Muscle layer of duodenum (tissue), 2 donors: ENCODE data around the gene CD6.

Experiments
- H3K27ac ChIP-seq: one replicate; pipeline ENCODE4 v1.7.0; 2013; ENCODE audit warnings: mild to moderate bottlenecking, low read length
- H3K27me3 ChIP-seq: one replicate; pipeline ENCODE4 v1.7.0; 2013; ENCODE audit warnings: low read depth, mild to moderate bottlenecking, control low read depth, low read length
- H3K36me3 ChIP-seq, 2 donors: one replicate each; pipeline ENCODE4 v1.7.0; 2013; ENCODE audit warnings: low read length in 2 of 2, control low read depth in 1 of 2, mild to moderate bottlenecking in 1 of 2; ENCODE audit not compliant: insufficient read depth in 2 of 2, control insufficient read depth in 1 of 2
- H3K4me1 ChIP-seq, 2 donors: one replicate each; pipeline ENCODE4 v1.7.0; 2013; ENCODE audit warnings: low read length in 2 of 2, mild to moderate bottlenecking in 2 of 2, control low read depth in 1 of 2, moderate library complexity in 1 of 2; ENCODE audit not compliant: insufficient read depth in 2 of 2, control insufficient read depth in 1 of 2
- H3K4me3 ChIP-seq, 2 donors: one replicate each; pipeline ENCODE4 v1.7.0; 2013; ENCODE audit warnings: low read length in 2 of 2, low read depth in 1 of 2, mild to moderate bottlenecking in 1 of 2
- H3K9me3 ChIP-seq, 2 donors: one replicate each; pipeline ENCODE4 v1.7.0; 2013; ENCODE audit warnings: low read length in 2 of 2, control low read depth in 1 of 2, mild to moderate bottlenecking in 1 of 2; ENCODE audit not compliant: control insufficient read depth in 1 of 2
- donor health status: healthy.

Gene CD6

DNA sequence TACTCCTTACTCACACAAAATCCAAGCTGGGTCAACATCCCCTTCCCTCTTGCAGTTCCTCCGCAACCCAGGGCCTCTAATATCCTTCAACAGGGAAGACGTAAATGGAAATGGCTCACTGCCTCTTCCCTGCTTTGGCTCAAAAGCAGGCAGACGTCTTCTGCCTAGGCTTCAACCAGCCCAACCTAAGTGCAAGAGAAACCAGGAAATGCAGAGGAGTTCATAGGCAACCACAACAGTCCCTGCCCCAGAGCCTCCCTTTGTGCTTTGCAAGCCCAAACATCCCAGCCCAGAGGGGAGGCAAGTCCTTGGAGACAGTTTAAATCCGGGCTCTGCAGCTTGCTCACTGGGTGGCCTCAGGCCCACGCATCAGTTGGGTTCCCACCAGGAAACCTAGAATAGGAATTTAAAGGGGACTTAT is 33.3 kb downstream of the CD6 start:
- H3K27me3 ChIP-seq: peaks cover 15% of the 10 kb centered on the region
- peak overlapping the region; percentile 5 for H3K27ac ChIP-seq
- H3K4me3 ChIP-seq: no peak overlapping the region
- no peaks in the 10 kb centered on the region for H3K36me3 ChIP-seq
- H3K9me3 ChIP-seq: no peaks in the 10 kb centered on the region
- peaks cover 5 to 25% of the 10 kb centered on the region in 2 donors for H3K4me1 ChIP-seq

DNA sequence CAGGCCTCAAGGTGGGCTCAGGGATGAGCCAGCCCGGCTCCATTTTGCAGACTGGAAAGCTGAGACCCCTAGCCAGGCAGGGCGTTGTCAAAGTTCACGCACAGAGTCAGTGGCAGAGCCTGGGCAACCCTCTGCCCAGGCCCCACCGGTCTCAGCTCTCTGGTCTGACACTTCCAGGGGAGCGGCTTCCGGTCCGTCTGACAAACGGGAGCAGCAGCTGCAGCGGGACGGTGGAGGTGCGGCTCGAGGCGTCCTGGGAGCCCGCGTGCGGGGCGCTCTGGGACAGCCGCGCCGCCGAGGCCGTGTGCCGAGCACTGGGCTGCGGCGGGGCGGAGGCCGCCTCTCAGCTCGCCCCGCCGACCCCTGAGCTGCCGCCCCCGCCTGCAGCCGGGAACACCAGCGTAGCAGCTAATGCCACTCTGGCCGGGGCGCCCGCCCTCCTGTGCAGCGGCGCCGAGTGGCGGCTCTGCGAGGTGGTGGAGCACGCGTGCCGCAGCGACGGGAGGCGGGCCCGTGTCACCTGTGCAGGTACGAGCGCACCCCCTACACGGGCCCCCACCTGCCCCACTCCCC is 36.0 kb downstream of the CD6 start:
- no peaks in the 10 kb centered on the region for H3K9me3 ChIP-seq
- H3K36me3 ChIP-seq: no peaks in the 10 kb centered on the region
- H3K27me3 ChIP-seq: peaks cover 15% of the 10 kb centered on the region
- H3K27ac ChIP-seq: no peak overlapping the region
- H3K4me1 ChIP-seq: peaks cover 5 to 25% of the 10 kb centered on the region in 2 donors
- peak overlapping the region; percentile 33 to 65 for H3K4me3 ChIP-seq

DNA sequence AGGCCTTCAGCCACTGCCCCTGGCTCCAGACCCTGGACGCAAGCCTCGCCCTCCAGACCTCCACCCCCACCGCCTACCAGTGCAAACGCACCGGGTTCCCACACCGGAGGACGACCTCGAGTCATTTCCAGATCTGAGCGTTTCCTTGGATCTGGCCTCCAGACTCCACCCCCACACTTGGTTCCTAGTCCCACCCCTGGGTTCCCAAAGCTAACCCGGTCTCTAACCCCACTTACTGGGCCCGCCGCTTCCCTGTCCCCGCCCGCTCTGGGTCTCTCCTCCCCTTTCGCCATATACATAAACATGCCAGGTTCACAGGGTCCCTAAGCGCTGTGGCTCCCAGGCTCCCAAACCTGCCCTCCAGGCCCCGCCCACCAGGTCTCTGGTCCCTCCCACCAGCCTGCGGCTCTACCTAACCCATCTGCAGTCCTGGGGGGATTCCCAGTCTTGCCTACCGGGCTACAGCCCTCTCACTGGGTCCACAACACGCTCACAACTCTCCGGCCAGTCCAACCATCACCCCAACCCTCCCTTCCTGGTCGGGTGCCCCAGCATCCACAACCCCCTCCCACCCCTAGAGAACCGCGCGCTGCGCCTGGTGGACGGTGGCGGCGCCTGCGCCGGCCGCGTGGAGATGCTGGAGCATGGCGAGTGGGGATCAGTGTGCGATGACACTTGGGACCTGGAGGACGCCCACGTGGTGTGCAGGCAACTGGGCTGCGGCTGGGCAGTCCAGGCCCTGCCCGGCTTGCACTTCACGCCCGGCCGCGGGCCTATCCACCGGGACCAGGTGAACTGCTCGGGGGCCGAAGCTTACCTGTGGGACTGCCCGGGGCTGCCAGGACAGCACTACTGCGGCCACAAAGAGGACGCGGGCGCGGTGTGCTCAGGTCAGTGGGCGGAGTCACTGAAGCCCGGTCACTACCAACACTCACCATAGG is 36.7 kb downstream of the CD6 start:
- Histone ChIP-seq H3K9me3 (no peaks in the 10 kb centered on the region), H3K36me3 (no peaks in the 10 kb centered on the region), H3K4me1 (peaks cover 5 to 25% of the 10 kb centered on the region in 2 donors), H3K4me3 (peak overlapping the region; percentile 33 to 65), H3K27me3 (peaks cover 15% of the 10 kb centered on the region), H3K27ac (no peak overlapping the region)

DNA sequence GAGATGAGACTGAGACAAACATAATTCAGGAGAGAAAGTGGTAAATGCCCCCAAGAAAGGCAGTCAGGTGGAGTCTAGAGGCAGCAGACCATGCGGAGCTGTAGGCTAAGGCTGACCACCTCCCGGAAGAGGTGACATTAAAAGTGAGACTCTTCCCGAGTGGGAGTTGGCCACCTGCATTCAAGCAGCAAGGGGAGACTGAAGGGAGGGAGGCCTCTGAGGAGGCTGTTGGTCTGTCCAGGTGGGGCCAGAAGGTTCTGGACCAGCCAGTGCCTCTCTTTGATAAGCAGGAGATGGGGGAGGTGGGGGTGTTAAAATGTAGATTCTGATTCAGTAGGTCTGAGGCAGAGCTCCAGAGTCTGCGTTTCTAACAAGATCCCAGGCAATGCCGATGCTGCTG is 37.5 kb downstream of the CD6 start:
- Histone ChIP-seq H3K27me3 (peaks cover 15% of the 10 kb centered on the region), H3K4me3 (no peak overlapping the region), H3K9me3 (no peaks in the 10 kb centered on the region), H3K4me1 (peaks cover 5 to 22% of the 10 kb centered on the region in 2 donors), H3K27ac (no peak overlapping the region), H3K36me3 (no peaks in the 10 kb centered on the region)

DNA sequence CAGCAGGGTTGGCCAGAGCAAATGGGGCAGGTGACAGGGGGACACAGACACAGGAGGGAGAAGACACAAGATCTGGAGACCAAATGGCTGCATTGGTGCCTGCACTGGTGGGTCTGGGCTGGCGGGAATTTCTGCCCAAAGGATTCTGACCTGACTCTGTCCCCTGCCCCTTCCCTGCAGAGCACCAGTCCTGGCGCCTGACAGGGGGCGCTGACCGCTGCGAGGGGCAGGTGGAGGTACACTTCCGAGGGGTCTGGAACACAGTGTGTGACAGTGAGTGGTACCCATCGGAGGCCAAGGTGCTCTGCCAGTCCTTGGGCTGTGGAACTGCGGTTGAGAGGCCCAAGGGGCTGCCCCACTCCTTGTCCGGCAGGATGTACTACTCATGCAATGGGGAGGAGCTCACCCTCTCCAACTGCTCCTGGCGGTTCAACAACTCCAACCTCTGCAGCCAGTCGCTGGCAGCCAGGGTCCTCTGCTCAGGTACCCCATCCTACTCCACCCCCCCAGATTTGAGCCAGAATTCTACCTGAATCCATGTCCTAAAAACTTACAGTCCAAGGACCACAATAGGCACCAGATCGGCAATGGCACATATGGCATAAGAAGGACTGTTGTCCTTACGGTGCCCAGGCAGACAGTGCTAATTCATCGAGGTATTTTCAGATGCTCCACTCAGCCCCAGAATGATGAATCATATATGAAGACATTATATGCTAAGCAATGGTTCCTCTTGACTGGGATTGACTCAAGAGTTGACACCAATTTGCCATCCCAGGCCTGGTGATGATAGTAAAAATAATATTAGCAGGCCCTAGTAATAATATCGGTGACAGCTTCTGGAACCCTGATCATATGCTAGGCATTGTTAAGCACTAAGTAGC is 38.2 kb downstream of the CD6 start:
- Histone ChIP-seq H3K4me1 (peaks cover under 1 to 15% of the 10 kb centered on the region in 2 donors), H3K27me3 (peaks cover 15% of the 10 kb centered on the region), H3K27ac (no peak overlapping the region), H3K9me3 (no peaks in the 10 kb centered on the region), H3K36me3 (no peaks in the 10 kb centered on the region), H3K4me3 (no peak overlapping the region)

DNA sequence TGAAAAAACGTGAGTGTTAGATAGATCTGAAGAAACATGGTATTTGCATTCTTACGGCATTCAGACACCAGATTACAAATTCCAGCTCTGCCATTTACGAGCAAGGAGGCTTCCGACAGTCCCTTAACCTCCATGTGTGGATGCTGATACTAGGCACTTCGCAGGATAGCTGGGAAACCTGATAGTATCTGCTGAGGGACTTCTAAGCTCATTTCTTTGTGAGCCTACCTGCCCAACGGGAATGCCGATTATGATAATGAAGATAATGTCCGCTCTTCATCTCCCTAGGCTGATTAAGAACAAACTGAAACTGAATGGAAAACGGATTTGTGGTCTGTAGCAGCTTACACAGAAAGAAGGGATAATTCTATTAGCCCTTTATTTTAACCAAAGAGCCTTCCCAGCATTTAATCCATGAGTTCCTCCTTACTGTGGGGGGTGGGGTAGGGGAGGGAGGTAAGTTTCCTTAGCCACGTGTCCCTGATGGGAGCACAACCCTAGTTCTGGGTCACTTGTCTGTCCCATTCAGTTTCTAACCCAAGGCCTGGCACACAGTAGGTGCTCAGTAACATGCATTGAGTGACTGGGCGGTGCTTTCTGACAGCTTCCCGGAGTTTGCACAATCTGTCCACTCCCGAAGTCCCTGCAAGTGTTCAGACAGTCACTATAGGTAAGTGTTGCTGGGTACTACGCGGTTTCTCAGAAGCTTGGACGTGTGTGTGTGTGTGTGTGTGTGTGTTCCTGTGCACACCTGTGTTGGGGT is 39.2 kb downstream of the CD6 start:
- H3K36me3 ChIP-seq: no peaks in the 10 kb centered on the region
- peaks cover 0 to 13% of the 10 kb centered on the region in 2 donors for H3K4me1 ChIP-seq
- peaks cover 15% of the 10 kb centered on the region for H3K27me3 ChIP-seq
- H3K27ac ChIP-seq: no peak overlapping the region
- no peaks in the 10 kb centered on the region for H3K9me3 ChIP-seq
- H3K4me3 ChIP-seq: no peak overlapping the region

DNA sequence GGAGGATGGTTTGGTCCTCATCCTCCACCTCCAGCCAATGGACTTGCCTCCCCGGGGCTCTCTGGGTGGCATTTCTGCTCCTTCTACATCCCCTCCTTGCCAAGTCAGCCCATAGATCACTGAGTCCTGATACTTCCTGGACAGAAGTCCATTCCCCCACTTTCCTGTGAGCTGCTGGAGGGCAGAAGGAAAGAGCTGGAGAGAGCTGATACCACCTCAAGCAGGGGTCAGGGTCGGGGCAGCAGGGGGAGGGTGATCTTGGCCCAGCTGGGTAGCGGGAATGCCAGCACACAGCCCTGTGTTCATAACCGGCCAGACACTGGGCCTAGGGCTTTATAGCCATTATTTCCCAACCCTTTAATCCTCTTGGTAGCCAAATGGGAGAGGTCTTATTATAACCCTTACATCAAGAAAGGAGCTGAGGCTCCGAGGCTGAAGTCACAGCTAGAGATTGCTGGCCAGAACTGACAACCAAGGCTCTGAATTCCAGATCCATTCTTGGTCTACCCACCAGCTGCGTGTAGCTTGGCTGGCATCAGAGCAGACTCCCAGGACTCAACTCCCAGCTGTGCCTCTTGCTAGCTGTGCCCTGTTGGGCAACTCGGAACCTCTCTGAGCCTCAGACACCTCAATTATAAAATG is 39.9 kb downstream of the CD6 start:
- H3K4me1 ChIP-seq: peaks cover 0 to 13% of the 10 kb centered on the region in 2 donors
- H3K27me3 ChIP-seq: peaks cover 15% of the 10 kb centered on the region
- H3K9me3 ChIP-seq: no peaks in the 10 kb centered on the region
- H3K4me3 ChIP-seq: no peak overlapping the region
- no peaks in the 10 kb centered on the region for H3K36me3 ChIP-seq
- no peak overlapping the region for H3K27ac ChIP-seq

DNA sequence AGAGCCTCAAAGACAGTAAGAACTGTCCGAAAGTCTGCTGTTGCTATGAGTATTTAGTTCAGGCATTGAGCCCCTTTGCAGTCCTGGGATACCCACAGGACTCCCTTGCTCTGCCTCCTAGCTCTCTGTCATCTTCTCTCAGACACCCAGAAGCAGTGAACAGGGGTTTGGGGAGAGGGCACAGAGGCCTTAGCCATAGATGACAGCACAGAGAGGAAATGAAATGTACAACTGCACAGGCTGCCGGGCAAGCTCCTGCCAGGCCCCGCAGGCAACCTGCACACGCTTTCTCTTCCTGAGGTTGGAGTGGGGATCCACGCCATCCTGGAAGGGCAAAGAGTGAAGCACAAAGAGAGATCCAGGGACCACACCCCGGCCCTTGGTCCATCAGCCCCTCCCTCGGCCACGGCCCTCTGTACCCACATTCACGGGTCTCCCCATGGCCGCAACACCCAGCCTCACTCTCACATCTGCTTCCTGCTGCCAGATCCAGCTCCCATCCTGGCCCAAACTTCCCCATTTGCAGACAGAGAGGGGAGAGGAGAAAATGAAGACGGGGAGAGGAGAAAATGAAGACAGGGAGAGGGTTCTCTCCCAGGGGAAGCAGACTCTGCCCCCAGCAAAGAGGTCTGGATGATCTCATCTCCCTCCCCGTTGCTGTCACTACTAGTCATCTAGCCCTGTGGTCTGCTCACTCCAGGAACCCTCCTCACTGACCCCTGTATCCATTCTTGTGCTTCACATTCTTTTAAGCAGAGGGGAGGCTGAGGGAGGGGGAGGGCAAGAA is 40.7 kb downstream of the CD6 start:
- H3K36me3 ChIP-seq: no peaks in the 10 kb centered on the region
- no peaks in the 10 kb centered on the region for H3K9me3 ChIP-seq
- H3K4me1 ChIP-seq: peaks cover 0 to 12% of the 10 kb centered on the region in 2 donors
- no peak overlapping the region for H3K27ac ChIP-seq
- peaks cover 7% of the 10 kb centered on the region for H3K27me3 ChIP-seq
- H3K4me3 ChIP-seq: no peak overlapping the region

- H3K27me3 ChIP-seq: peaks cover 4% of the 10 kb centered on the region
- H3K4me1 ChIP-seq: peaks cover 0 to 6% of the 10 kb centered on the region in 2 donors
- no peaks in the 10 kb centered on the region for H3K9me3 ChIP-seq
- H3K4me3 ChIP-seq: no peak overlapping the region
- no peak overlapping the region for H3K27ac ChIP-seq
- H3K36me3 ChIP-seq: no peaks in the 10 kb centered on the region
These were observed 41.3 kb downstream of the CD6 start for GRCh38 chr11:61012737-61013215.

- Histone ChIP-seq H3K4me1 (no peaks in the 10 kb centered on the region), H3K9me3 (no peaks in the 10 kb centered on the region), H3K4me3 (no peak overlapping the region), H3K27ac (no peak overlapping the region), H3K27me3 (peaks cover 10% of the 10 kb centered on the region), H3K36me3 (no peaks in the 10 kb centered on the region)
These were observed 46.6 kb downstream of the CD6 start for GRCh38 chr11:61018059-61018458.
